Pons (tissue), 1 donor: Measurements from ENCODE around the gene COL15A1.

Experiments
- DNase-seq: peaks from one replicate; pipeline ENCODE4 v3.0.0-alpha.2; 2016; ENCODE audit warnings: low spot score

The COL15A1 gene

GRCh38 chr9:99037769-99038483, 94.2 kb downstream of the COL15A1 start:
- no peak for DNase-seq

GRCh38 chr9:99038484-99038820, 94.7 kb downstream of the COL15A1 start:
- no peak for DNase-seq

DNA sequence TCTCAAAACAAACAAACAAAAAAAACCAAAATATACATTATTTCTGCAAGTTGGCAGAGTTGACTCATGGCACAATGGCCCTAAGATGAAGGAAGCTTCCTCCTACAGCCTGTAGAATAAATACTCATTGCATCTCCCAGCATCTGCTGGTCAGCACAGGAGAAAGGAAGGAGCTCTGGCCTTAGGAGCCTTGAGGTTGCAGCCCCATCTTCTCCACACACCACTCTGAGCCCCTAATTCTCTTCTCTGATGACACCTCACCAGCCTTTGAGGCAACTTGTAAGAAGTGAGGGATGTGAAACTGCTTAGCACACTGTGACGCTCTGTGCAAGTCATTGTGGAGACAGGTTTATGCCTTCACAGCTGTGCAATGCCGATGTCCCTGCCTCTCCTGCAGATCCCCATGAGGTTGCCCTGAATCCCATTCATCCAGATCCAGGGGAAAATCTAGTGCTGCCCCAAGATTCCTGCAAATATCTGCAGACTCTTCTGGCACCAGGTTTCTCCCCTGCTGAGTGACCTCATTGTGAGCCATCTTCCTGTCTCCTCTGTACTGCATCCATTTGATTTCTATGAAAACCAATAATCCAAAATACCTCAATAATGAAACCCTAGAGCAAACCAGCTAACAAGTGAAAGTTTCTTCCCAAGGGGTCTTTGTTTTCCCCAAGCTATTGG, 95.9 kb downstream of the COL15A1 start:
- DNase-seq = peak; percentile 39

DNA sequence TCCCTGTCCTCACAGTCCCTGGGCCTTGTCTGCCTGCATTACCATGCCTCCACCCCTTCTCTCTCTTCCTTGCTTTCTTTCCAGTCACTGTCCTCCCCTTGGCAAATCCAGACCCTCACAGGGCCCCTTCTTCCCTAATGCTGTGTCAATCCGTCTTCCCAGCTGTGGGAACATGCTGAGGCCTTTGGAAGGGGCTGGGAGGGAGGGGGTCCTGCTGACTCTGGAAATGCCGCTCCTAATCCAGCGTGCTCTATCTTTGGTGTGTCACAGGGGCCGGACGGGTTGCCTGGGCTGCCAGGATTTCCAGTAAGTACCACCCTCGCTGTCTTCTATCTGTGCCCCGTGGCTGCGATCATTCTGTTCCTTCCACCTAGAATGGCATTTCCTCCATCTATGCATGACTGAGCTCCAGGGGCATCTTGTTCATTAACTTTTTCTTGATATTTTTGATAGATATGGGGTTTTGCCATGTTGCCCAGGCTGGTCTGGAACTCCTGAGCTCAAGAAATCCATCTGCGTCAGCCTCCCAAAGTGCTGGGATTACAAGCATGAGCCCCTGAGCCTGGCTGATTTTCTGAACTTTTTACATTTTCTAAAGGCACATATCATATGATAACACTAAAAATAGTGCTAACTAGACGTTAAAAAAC, 96.7 kb downstream of the COL15A1 start:
- no peak for DNase-seq

GRCh38 chr9:99040911-99041582, 97.3 kb downstream of the COL15A1 start:
- DNase-seq = peak; percentile 70

DNA sequence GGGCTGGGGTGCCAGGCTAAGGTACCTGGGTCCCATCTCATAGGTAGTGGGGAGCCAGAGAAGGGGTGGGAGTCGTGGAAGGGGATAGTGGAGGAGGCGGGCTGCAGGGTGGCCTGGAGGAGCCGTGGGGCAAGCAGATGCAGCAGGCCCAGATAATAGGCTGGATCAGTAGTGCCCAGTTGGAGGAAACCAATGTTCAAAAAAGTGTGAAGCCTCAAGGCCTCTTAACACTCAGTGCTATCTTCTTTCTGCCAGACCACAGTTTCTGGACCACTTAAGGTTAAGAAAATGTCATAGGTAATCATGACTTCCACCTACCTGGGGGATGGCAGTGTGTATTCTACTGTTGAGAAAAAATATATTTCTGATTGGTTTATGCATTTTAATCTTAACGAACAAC, 97.9 kb downstream of the COL15A1 start:
- DNase-seq = no peak

DNA sequence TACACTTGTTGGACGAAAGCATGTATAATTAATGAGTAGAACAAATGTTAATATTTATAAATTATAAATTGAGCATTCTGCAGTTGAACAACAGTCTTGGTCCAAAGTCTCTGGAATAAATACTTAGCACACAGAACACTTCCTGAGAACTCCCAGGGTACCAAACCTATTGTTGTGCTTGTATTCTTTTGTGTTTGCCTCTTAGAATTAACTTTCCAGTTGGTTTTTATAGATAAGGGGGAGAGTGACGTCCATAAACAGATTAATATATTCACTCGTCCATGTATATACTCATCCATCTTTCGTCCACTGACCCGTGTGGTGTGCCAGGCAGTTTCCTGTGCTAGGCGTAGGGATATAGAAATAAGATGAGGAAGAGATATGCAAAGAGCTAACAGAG, 98.9 kb downstream of the COL15A1 start:
- DNase-seq = no peak

DNA sequence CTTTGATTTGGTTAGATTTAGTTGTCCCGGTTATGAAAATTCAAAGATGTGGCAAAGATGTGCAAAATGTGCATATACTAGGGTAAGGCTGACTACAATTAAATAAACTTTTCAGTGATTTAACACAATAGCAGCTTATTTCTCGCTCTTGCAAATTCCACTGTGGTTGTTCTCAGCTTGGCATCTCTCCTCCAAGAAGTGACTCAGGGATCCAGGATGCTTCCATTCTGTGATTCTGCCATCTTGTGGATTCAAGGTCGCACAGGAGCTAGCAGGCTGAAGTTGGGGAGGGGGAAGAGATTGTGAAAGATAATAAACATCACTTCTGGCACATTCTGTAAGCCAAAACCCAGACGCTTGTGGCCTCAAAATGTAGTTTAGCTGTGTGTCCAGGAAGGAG, 101.1 kb downstream of the COL15A1 start:
- no peak for DNase-seq

- no peak for DNase-seq
These were observed 102.4 kb downstream of the COL15A1 start for GRCh38 chr9:99046068-99046467.

DNA sequence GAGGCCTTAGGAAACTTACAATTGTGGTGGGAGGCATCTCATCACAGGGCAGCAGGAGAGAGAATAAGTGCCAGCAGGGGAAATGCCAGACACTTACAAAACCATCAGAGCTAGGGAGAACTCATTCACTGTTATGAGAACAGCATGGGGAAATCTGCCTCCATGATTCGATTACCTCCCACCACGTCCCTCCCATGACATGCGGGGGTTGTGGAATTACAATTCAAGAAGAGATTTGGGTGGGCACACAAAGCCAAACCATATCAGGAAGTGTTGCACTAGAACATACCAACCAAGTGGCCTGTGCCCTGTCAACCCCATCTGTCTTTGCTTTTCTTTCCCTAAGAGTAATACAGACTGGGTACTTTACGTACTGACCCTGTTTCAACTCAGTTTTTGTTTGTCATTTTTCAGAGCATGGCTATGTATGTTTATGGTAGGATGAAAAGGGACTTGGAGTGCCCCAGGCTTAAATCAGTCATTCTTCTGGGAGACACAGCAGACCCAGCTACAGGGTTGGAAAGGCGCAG, 102.9 kb downstream of the COL15A1 start:
- DNase-seq = no peak

DNA sequence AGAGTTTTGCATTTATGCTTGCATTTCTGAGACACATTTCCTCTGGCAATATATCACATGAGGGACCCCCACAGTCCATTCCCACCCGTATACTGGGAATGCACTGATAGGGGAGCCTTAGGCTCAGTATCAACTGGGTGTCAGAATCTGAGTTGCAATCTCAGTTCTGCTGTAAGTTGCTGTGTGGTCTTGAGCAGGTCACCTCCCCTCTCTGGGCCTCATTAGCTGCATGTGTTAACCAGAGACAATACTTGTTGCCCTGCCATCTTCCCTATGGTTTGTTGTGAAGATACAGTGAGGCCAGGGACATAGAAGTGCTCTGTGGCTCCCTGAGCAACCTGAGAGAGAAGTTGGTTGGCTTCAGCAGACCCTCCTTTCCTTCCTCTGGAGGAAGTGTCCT, 105.5 kb downstream of the COL15A1 start:
- DNase-seq = no peak

- no peak for DNase-seq
These were observed 105.9 kb downstream of the COL15A1 start for GRCh38 chr9:99049641-99050040.

GRCh38 chr9:99050292-99050911, 106.7 kb downstream of the COL15A1 start:
- DNase-seq = no peak

DNA sequence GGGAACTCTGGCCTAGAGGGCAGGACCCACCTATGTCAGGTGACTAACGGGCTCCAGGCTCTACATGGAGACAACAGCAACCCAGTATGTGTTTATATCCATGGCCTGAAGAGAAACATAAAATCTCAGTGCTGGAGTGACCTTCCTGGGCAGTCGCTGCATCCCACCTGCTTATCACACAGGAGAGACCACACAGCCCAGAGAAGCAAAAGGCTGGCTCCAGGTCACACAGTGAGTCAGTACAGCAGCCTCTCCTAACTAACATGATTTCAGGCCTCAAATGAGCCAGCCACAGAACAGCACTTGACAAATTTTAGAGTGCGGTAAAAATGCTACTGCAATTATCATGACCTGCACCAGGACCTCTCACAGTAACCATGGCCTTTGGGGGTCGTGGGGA, 107.2 kb downstream of the COL15A1 start:
- no peak for DNase-seq

DNA sequence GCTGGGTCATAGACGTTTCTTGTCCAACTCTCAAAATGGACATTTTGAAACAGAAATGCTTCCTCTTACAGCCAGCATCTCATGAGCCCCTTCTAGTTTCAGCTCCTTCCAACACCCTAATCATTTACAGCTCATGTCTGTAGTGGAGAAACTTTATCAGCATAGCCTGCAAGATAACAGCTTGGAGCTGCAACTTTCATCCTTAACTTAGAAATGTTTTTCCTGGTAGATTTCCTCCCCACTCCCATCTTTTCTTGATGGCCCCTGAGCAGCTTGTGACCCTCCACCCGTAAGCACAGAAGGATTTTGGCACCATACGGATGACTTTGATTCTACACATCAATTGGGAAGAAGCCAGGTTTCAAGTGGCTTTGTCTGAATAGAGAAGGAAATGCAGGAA, 107.7 kb downstream of the COL15A1 start:
- DNase-seq = no peak

- DNase-seq = no peak
These were observed 108.1 kb downstream of the COL15A1 start for GRCh38 chr9:99051851-99052250.

DNA sequence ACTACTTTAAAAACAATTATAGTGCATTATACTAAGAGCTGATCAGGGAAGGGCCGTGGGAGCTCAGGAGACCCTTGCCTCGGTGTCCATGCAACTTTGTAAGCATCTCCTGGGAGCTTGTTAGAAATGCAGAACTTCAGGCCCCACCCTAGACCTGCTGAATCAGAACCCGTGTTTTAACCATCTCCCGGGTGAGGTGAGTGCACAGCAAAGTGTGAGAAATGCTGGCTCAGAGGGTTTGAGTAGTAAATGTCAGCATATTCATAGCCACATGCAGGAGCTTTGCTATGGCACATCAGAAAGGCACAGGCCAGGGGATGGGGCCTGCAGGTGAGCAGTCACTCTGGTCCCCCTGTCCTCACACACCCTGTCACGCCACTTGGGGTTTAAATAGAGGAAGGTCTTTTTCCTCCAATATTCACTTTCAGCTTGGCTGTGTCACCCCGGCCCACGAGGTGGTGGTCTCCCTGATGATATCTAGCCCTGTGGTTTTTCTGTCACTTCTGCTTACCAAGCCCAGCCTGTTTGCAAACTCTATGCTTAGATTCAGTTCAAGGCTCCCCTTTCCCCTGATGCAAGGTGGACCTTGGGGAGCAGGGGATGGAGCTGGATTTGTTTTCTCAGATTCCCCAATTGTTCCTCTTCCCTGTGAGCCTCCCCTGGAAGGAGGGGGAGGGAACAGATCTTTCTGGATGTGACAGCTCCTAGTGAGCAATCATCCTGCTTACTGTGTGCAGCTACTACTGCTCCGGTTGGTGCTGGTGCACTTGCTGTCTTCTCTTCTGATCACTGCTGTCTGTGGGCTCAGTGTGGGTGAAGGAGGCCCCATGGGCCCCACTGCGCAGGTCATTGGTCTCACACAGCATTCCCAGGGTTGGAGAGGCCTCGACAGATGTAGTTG, 109.4 kb downstream of the COL15A1 start:
- DNase-seq = no peak

DNA sequence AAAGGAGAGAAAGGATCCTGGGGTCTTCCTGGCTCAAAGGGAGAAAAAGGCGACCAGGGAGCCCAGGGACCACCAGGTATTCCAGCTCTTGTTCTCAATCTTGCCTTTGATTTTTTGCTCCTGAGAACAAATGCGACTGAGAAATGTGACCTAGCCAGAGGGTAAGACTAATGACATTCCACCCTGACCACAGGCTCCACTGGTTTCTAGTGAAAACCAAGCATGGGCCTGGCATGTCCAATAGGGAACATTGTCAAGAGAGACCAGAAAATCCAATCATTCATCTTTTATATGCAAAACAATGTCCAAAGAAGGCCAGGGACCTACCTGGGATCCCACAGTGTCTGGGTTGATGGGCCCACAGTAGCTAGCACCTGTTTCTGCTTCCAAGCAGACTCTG, 110.9 kb downstream of the COL15A1 start:
- no peak for DNase-seq

- no peak for DNase-seq
These were observed 111.7 kb downstream of the COL15A1 start for GRCh38 chr9:99055384-99055783.

GRCh38 chr9:99056186-99056585, 112.5 kb downstream of the COL15A1 start:
- DNase-seq = no peak
